GM23338 (cell line): ENCODE results near the gene SNAPC1. TPM values are rescaled to one million over a fixed set of nuclear protein-coding genes. Genes with fewer than 3 reads are reported as not detected.

Source experiments
- ATAC-seq: fragments of 200-7000 bp; cut with Tn5 transposase; 3 replicates; pipeline ENCODE4 v1.9.1; 2020
- DNase-seq: peaks from one replicate; pipeline ENCODE4 v3.0.0-alpha.2; 2015; ENCODE audit warnings: low spot score
- H2AFZ ChIP-seq: fragments of 200-600 bp; sonication (generic); 2 replicates; pipeline ENCODE4 v1.8.0; 2016; ENCODE audit warnings: antibody characterized with exemption, mild to moderate bottlenecking, moderate library complexity
- H3F3A ChIP-seq: fragments of 200-600 bp; sonication (generic); replicated peaks from 2 replicates; pipeline ENCODE4 v1.8.0; 2017; ENCODE audit warnings: antibody characterized with exemption, mixed run types, low read depth
- H3K27ac ChIP-seq: fragments of 200-600 bp; sonication (generic); 2 replicates; pipeline ENCODE4 v1.6.1; 2016; ENCODE audit warnings: low read depth
- H3K27me3 ChIP-seq: fragments of 200-600 bp; sonication (generic); 2 replicates; pipeline ENCODE4 v1.8.0; 2016; ENCODE audit warnings: mild to moderate bottlenecking, mixed run types, moderate library complexity; ENCODE audit not compliant: insufficient read depth
- H3K36me3 ChIP-seq: fragments of 200-600 bp; sonication (generic); 2 replicates; pipeline ENCODE4 v1.8.0; 2016; ENCODE audit warnings: mild to moderate bottlenecking; ENCODE audit not compliant: insufficient read depth
- H3K4me1 ChIP-seq: fragments of 200-600 bp; sonication (generic); 2 replicates; pipeline ENCODE4 v1.8.0; 2016; ENCODE audit warnings: mild to moderate bottlenecking, moderate library complexity; ENCODE audit not compliant: insufficient read depth
- H3K4me2 ChIP-seq: fragments of 200-600 bp; sonication (generic); 2 replicates; pipeline ENCODE4 v1.7.1; 2017; ENCODE audit warnings: mixed run types
- H3K4me3 ChIP-seq: fragments of 200-600 bp; sonication (generic); 2 replicates; pipeline ENCODE4 v1.6.1; 2016; ENCODE audit warnings: mixed run types
- H3K79me2 ChIP-seq: fragments of 200-600 bp; sonication (generic); replicated peaks from 2 replicates; pipeline ENCODE4 v1.8.0; 2017; ENCODE audit warnings: mild to moderate bottlenecking; ENCODE audit not compliant: insufficient read depth
- H3K9me2 ChIP-seq: fragments of 200-600 bp; sonication (generic); 2 replicates; pipeline ENCODE4 v1.8.0; 2017; ENCODE audit not compliant: insufficient read depth
- H4K20me1 ChIP-seq: fragments of 200-600 bp; sonication (generic); replicated peaks from 2 replicates; pipeline ENCODE4 v1.8.0; 2017; ENCODE audit warnings: mild to moderate bottlenecking; ENCODE audit not compliant: insufficient read depth
- H3K27ac Mint-ChIP-seq: 2 replicates; pipeline ENCODE4 v1.8.0; 2020; ENCODE audit warnings: inconsistent platforms, mild to moderate bottlenecking, moderate library complexity, mixed read lengths
- H3K27me3 Mint-ChIP-seq: 3 replicates; pipeline ENCODE4 v1.8.0; 2022; ENCODE audit warnings: low read depth, mild to moderate bottlenecking, moderate library complexity, mixed read lengths, inconsistent platforms; ENCODE audit not compliant: insufficient read depth, poor library complexity
- H3K36me3 Mint-ChIP-seq: 3 replicates; pipeline ENCODE4 v1.8.0; 2021; ENCODE audit warnings: low read depth, mild to moderate bottlenecking, inconsistent platforms, moderate library complexity, mixed read lengths
- H3K4me1 Mint-ChIP-seq: 3 replicates; pipeline ENCODE4 v1.8.0; 2020; ENCODE audit warnings: mild to moderate bottlenecking, inconsistent platforms, mixed read lengths
- H3K4me3 Mint-ChIP-seq: 3 replicates; pipeline ENCODE4 v1.8.0; 2021; ENCODE audit warnings: moderate library complexity, mild to moderate bottlenecking, inconsistent platforms, mixed read lengths
- H3K9me3 Mint-ChIP-seq: 3 replicates; pipeline ENCODE4 v1.8.0; 2020; ENCODE audit warnings: moderate library complexity, mild to moderate bottlenecking, inconsistent platforms, mixed read lengths
- EZH2 ChIP-seq: fragments of 200-600 bp; sonication (generic); IDR thresholded peaks from one replicate; pipeline ENCODE4 v1.8.0; 2017; ENCODE audit warnings: antibody characterized with exemption, mild to moderate bottlenecking, low read depth; ENCODE audit not compliant: unreplicated experiment
- JUNB ChIP-seq: IDR thresholded peaks from one replicate; pipeline ENCODE4 v1.6.1; 2016; ENCODE audit warnings: antibody characterized with exemption; ENCODE audit not compliant: unreplicated experiment
- NANOG ChIP-seq: IDR thresholded peaks from 2 replicates; pipeline ENCODE4 v1.6.1; 2016; ENCODE audit warnings: antibody characterized with exemption, borderline replicate concordance
- POLR2AphosphoS5 ChIP-seq: IDR thresholded peaks from 2 replicates; pipeline ENCODE4 v1.6.1; 2016; ENCODE audit warnings: antibody characterized with exemption, low read depth
- STAT1 ChIP-seq: IDR thresholded peaks from one replicate; pipeline ENCODE4 v1.6.1; 2016; ENCODE audit warnings: antibody characterized with exemption; ENCODE audit not compliant: unreplicated experiment
- ZNF114 ChIP-seq: fragments of 250-450 bp; sonication (Bioruptor Pico); IDR thresholded peaks from 2 replicates; pipeline ENCODE4 v1.5.0; 2020; ENCODE audit warnings: mild to moderate bottlenecking, moderate library complexity
- ZNF331 ChIP-seq: fragments of 250-450 bp; sonication (Bioruptor Pico); IDR thresholded peaks from 2 replicates; pipeline ENCODE4 v1.5.0; 2020; ENCODE audit warnings: low read depth, mild to moderate bottlenecking, moderate library complexity
- polyA plus RNA-seq: library from polyadenylated mRNA; unstranded; fragments of >200 nt; fragmentation: Nextera tagmentation; extraction: Ambion mirVana; gene quantifications from 2 replicates; pipeline ENCODE4 v1.2.1, GENCODE V29; 2016
- total RNA-seq: library from RNA; depleted of rRNA; stranded (reverse); fragments of >200 nt; shearing (Covaris generic); gene quantifications from 2 replicates; pipeline ENCODE4 v1.2.3, GENCODE V29; 2014; rRNA removed
- TF ChIP-seq, protein P1 (sequence below): fragments of 250-450 bp; sonication (Bioruptor Pico); IDR thresholded peaks from 2 replicates; pipeline ENCODE4 v1.5.0; 2020; ENCODE audit warnings: mild to moderate bottlenecking, moderate library complexity

Gene SNAPC1
- total and polyA plus RNA-seq, 2 experiments from 2014 or later, result 14.8 to 33.4 TPM

- TF ChIP-seq, protein P1, sequence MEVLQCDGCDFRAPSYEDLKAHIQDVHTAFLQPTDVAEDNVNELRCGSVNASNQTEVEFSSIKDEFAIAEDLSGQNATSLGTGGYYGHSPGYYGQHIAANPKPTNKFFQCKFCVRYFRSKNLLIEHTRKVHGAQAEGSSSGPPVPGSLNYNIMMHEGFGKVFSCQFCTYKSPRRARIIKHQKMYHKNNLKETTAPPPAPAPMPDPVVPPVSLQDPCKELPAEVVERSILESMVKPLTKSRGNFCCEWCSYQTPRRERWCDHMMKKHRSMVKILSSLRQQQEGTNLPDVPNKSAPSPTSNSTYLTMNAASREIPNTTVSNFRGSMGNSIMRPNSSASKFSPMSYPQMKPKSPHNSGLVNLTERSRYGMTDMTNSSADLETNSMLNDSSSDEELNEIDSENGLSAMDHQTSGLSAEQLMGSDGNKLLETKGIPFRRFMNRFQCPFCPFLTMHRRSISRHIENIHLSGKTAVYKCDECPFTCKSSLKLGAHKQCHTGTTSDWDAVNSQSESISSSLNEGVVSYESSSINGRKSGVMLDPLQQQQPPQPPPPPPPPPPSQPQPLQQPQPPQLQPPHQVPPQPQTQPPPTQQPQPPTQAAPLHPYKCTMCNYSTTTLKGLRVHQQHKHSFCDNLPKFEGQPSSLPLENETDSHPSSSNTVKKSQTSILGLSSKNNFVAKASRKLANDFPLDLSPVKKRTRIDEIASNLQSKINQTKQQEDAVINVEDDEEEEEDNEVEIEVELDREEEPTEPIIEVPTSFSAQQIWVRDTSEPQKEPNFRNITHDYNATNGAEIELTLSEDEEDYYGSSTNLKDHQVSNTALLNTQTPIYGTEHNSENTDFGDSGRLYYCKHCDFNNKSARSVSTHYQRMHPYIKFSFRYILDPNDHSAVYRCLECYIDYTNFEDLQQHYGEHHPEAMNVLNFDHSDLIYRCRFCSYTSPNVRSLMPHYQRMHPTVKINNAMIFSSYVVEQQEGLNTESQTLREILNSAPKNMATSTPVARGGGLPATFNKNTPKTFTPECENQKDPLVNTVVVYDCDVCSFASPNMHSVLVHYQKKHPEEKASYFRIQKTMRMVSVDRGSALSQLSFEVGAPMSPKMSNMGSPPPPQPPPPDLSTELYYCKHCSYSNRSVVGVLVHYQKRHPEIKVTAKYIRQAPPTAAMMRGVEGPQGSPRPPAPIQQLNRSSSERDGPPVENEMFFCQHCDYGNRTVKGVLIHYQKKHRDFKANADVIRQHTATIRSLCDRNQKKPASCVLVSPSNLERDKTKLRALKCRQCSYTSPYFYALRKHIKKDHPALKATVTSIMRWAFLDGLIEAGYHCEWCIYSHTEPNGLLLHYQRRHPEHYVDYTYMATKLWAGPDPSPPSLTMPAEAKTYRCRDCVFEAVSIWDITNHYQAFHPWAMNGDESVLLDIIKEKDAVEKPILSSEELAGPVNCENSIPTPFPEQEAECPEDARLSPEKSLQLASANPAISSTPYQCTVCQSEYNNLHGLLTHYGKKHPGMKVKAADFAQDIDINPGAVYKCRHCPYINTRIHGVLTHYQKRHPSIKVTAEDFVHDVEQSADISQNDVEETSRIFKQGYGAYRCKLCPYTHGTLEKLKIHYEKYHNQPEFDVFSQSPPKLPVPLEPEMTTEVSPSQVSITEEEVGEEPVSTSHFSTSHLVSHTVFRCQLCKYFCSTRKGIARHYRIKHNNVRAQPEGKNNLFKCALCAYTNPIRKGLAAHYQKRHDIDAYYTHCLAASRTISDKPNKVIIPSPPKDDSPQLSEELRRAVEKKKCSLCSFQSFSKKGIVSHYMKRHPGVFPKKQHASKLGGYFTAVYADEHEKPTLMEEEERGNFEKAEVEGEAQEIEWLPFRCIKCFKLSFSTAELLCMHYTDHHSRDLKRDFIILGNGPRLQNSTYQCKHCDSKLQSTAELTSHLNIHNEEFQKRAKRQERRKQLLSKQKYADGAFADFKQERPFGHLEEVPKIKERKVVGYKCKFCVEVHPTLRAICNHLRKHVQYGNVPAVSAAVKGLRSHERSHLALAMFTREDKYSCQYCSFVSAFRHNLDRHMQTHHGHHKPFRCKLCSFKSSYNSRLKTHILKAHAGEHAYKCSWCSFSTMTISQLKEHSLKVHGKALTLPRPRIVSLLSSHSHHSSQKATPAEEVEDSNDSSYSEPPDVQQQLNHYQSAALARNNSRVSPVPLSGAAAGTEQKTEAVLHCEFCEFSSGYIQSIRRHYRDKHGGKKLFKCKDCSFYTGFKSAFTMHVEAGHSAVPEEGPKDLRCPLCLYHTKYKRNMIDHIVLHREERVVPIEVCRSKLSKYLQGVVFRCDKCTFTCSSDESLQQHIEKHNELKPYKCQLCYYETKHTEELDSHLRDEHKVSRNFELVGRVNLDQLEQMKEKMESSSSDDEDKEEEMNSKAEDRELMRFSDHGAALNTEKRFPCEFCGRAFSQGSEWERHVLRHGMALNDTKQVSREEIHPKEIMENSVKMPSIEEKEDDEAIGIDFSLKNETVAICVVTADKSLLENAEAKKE, result no peak
- no peak for TF ChIP-seq ZNF114 (CRISPR knock-in tag)
- no peak for TF ChIP-seq JUNB
- TF ChIP-seq STAT1, result no peak
- TF ChIP-seq ZNF331 (CRISPR knock-in tag), result no peak
- no peak for TF ChIP-seq NANOG
- no peak for TF ChIP-seq EZH2
- no peak for TF ChIP-seq POLR2AphosphoS5
- Mint-ChIP-seq H3K9me3 (no peaks in the 10 kb centered on the region), H3K27ac (no peak overlapping the region), H3K27me3 (no peaks in the 10 kb centered on the region), H3K36me3 (no peaks in the 10 kb centered on the region), H3K4me1 (peaks cover 8% of the 10 kb centered on the region), H3K4me3 (no peak overlapping the region)
- Histone ChIP-seq H3K27me3 (no peaks in the 10 kb centered on the region), H3K4me1 (peaks cover 8% of the 10 kb centered on the region; the same call in 1 of the 2 replicates), H2AFZ (no peak overlapping the region), H3K9me2 (no peaks in the 10 kb centered on the region), H3K4me2 (no peak overlapping the region), H4K20me1 (no peaks in the 10 kb centered on the region), H3F3A (no peaks in the 10 kb centered on the region), H3K4me3 (no peak overlapping the region), H3K27ac (no peak overlapping the region), H3K79me2 (no peaks in the 10 kb centered on the region), H3K36me3 (no peaks in the 10 kb centered on the region)
- ATAC-seq (no peak), DNase-seq (no peak)
Measured at GRCh38 chr14:61841145-61841544, 78.9 kb downstream of the SNAPC1 start.

Other genes starting within 250 kb of the SNAPC1 start
- gene HIF1A, start 66.9 kb upstream of the SNAPC1 start, total RNA-seq, result 242 and 253 TPM in 2 replicates
- 109 and 113 TPM in 2 replicates for gene HIF1A, start 66.9 kb upstream of the SNAPC1 start, polyA plus RNA-seq
- gene SYT16, start 50.3 kb downstream of the SNAPC1 start, total RNA-seq, result 2.6 and 3.7 TPM in 2 replicates
- 0.80 and 0.91 TPM in 2 replicates for gene SYT16, start 50.3 kb downstream of the SNAPC1 start, polyA plus RNA-seq